HG03432 (cell line): ENCODE measurements around the gene OLFML2B.
A peak's percentile ranks its signal among the peaks of the same experiment; 100 is the strongest.
"Not testable (repeated sequence)": the region's sequence is repeated elsewhere in the genome, so short reads cannot be mapped to it uniquely, and the experiment has no call there.

ENCODE experiments used
- ATAC-seq: cut with Tn5 transposase; IDR thresholded peaks from one replicate; pipeline ENCODE4 v1.9.1; 2021; ENCODE audit warnings: mild to moderate bottlenecking, moderate library complexity; ENCODE audit not compliant: unreplicated experiment

Gene OLFML2B

GRCh38 chr1:162023547-162024501 is at the start of gene OLFML2B:
TSS of gene OLFML2B (minus strand) at chr1:162023869. CDS start at chr1:162023430, 439 bp downstream.
- ATAC-seq = peak; percentile 70

GRCh38 chr1:162072740-162073139 is 49.1 kb upstream of the OLFML2B start:
- no peak for ATAC-seq

DNA sequence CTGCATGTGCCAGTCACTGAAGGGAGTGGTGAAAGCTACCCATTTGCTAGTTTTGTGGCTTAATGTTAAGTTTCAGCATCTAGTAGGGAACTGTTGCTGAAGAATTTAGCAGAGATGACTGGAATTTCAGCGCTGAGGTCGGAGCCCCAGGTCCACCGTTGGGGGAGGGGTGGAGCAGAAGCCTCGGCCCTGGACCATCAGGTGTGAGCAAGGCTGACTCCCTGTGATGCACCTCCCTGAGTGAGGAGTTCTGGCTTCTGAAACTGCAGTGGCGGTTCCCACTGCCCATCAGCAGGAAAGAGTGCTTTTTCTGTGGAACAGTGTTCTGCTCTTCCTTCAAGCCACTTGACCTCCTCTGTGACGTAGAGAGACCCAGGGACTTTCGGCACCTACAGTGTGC is 47.2 kb upstream of the OLFML2B start:
- ATAC-seq = no peak

DNA sequence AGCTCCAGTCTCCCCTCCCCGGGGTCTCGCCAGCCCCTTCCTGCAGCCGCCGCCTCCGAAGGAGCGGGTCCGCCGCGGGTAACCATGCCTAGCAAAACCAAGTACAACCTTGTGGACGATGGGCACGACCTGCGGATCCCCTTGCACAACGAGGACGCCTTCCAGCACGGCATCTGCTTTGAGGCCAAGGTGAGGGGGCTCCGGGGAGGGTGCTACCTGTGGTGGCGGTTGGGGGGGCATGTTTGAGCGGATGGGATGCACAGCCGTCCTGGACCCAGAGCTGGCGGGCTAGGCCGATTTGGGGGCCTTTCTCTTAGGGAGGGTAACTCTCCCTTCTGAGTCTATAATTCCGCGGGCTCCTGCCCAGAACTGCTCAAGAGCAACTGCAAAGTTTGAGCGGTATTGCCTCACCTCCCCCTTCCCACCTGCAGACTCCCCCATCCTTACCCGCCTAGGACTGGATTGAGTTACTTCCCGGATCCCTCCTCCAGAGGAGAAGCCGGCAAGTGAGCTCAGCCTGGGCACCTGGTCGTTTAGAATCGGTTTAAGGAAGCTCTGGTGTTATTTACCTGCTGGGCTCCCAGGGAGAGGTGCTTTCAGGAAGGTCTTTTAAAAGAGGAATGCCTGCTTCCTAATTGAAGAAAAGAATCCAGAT is 46.6 kb upstream of the OLFML2B start:
- no peak for ATAC-seq

DNA sequence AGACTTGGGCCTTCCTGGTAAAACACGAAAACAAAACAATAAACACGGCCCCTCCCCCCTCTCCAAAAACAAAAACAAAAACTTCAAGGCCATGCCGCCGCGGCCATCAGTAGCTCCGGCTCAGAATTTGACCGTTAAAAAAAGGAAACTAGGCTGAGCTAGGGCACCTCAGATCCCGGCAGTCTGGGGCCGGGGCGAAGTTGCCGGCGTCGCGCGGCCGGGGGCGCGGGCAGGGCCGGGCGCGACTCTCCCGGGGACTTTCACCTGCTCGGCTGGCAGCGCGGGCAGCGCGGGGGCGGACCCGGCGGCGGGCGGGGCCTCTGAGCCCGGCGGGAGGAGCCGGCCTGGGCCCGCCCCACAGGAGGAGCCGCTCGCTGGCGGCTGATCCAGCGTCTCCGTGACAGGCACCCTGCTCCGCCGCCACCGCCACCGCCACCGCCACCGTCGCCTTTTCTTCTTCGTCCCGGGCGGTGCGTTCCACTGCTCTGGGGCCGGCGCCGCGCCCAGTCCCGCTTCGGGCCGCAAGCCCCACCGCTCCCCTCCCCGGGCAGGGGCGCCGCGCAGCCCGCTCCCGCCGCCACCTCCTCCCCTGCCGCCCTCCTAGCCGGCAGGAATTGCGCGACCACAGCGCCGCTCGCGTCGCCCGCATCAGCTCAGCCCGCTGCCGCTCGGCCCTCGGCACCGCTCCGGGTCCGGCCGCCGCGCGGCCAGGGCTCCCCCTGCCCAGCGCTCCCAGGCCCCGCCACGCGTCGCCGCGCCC is 45.8 kb upstream of the OLFML2B start, which contains the start of gene NOS1AP:
Gene NOS1AP, plus strand, starts transcription at position 358 of the 760 bp plus-strand sequence. CDS start 487 bp downstream, outside the sequence.
- peak; percentile 99 for ATAC-seq

DNA sequence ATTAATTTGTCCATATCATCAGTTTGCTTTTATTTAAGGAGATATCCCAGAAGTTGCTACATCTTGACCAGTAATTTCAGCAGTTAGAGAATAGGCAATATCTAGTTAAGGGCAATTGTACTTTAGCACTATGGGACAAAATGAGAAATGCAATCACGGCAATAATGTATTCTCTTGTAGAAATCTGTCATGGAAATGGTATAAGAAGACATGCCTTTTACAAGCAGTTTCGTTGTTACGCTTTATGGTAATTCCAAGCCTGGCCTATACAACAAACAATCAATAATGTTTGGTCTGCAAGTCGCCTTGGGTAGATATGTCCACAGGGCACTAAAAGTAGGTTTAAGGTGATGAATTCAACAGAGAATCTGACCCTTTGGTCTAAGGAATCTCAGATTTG is 44.6 kb upstream of the OLFML2B start:
- no peak for ATAC-seq

- ATAC-seq = no peak
These were observed 43.8 kb upstream of the OLFML2B start for GRCh38 chr1:162067466-162067865.

GRCh38 chr1:162066836-162067235 is 43.2 kb upstream of the OLFML2B start:
- ATAC-seq = not testable (repeated sequence)

DNA sequence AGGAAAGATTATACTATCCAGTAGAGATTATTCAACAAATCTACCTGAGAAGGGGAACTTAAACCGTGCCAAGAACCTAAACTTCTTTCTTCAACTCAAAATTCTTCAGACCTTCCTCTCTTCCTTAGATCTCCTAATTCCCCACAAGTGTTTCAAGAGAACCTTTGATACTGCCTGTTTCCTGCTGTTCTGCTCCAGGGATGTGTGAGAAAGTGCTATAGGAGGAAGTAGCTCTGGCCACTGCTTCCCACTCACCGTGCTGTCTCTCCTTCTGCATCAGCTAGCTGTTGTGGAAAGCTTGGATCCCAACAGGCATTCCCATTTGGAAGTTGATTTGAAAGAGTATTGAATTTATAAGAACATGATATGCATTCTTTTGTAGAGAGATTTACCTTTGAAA is 41.3 kb upstream of the OLFML2B start:
- no peak for ATAC-seq

GRCh38 chr1:162062542-162063015 is 38.9 kb upstream of the OLFML2B start:
- ATAC-seq = no peak

- ATAC-seq = no peak
These were observed 36.6 kb upstream of the OLFML2B start for GRCh38 chr1:162060314-162060713.

GRCh38 chr1:162059721-162060120 is 36.1 kb upstream of the OLFML2B start:
- ATAC-seq = no peak

DNA sequence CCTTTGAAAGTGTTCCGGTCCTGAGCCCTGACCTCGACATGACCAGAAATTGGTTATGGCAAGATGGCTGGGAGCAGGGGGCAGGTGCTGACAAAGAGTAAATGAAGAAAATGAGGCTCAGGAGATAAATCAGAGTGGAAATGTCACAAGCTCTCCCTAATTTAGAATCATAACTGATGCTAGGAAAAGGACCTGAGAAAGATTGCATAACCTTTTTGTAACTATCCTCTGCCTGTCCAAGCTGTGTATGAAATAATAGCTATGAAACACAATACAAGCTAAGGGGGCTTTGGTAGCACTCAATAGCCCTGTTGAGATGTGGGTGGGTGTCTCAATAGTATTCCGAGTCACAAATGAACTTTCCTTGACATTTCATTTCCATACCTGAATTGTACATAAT is 32.9 kb upstream of the OLFML2B start:
- ATAC-seq = no peak

DNA sequence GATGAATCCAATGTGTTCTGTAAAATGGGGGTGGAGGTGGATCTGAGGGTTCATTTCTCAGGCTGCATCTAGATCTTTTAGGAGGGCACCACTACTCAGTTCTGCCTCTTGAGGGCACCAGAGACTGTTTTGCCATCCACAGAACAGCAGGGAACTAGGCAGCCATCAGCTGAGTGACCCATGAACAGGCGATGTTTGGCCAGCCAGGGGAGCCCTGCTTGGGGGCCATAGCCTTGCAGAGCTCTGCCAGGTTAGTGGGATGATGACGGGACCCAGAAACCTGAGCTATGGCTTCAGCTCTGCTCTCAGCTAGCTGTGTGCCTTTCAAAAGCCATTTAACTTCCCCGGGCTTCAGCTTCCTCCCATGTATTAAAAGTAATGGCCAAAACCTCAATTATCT is 32.4 kb upstream of the OLFML2B start:
- peak; percentile 71 for ATAC-seq

GRCh38 chr1:162055062-162055461 is 31.4 kb upstream of the OLFML2B start:
- no peak for ATAC-seq

GRCh38 chr1:162053949-162054348 is 30.3 kb upstream of the OLFML2B start:
- not testable (repeated sequence) for ATAC-seq

DNA sequence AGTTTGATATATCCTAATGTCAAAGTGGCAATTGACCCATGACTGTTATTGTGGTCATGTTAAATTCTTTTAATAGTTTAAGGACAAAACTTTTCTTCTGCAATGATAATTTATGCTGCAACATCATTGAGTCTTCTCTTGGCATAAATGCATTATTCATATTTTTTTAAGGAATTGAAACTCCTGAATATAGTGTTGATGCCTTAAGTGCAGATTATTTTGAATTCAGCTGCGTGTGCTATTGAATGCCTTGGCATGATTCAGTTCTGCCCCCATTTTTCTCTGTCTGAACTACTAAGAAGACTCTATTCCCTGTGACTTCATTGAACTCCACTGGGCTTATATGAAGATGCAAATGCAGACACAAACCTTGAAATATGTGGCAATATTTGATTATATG is 23.3 kb upstream of the OLFML2B start:
- no peak for ATAC-seq

GRCh38 chr1:162042361-162042760 is 18.7 kb upstream of the OLFML2B start:
- no peak for ATAC-seq

- ATAC-seq = no peak
These were observed 17.0 kb upstream of the OLFML2B start for GRCh38 chr1:162040657-162041056.

DNA sequence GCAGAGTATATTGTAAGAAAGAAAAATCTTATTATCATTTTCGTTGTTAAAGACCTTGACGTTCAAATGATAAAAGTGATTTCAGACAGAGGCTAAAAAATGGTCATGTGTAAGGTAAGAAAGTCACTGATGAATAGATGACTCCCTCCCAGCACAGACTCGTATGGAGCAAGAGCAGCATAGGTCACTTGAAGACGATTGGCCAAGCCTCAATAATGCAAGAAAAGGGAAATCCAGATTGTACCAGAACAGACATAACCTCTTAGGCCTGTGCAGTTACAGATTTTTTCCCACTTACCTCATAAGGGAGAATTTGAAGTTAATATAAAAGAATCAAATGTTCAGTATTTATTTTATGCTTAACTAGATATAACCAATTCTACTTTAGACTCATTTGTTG is 16.3 kb upstream of the OLFML2B start:
- ATAC-seq = no peak

DNA sequence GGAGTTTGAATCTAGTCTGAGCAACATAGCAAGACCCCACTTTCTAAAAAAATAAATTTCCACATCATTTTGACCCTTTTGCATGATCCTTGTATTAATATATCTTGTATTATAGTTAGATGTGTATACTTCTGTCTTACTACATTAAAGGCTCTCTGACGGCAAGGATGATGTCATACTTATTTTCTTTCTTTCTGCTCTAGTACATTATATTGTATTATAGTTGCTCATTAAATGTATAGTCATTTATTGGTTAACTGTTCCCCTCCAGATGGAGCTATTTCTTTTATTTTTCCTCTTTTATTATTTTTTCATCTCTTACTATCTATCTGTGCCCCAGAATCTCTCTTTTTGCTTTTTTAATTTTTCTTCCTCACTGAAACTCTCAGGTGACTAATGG is 15.0 kb upstream of the OLFML2B start:
- ATAC-seq = no peak
